Kidney epithelial cell (primary cell): Measurements from ENCODE around the gene KCNQ1. TPM values are rescaled to one million over a fixed set of nuclear protein-coding genes. Genes with fewer than 3 reads are reported as not detected.

ENCODE experiments used
- DNase-seq: peaks from one replicate; pipeline ENCODE4 v3.0.0-alpha.2; 2010; ENCODE audit warnings: low read depth
- H3K27me3 ChIP-seq: 2 replicates; pipeline ENCODE4 v1.6.0; 2011; ENCODE audit warnings: low read length; ENCODE audit not compliant: control insufficient read depth, insufficient read depth
- H3K36me3 ChIP-seq: 2 replicates; pipeline ENCODE4 v1.5.1; 2011; ENCODE audit warnings: low read length; ENCODE audit not compliant: control insufficient read depth, insufficient read depth
- H3K4me3 ChIP-seq: 2 replicates; pipeline ENCODE4 v1.5.1; 2011; ENCODE audit warnings: low read depth, mild to moderate bottlenecking, control low read depth, low read length
- CTCF ChIP-seq: IDR thresholded peaks from 2 replicates; pipeline ENCODE4 v1.5.1; 2011; ENCODE audit warnings: mild to moderate bottlenecking, moderate library complexity, low read length, control low read depth, inconsistent platforms; ENCODE audit not compliant: insufficient read depth, poor library complexity, severe bottlenecking
- total RNA-seq: library from RNA; depleted of rRNA; stranded (reverse); fragments of >200 nt; gene quantifications from 2 replicates; pipeline ENCODE4 v1.2.3, GENCODE V29; 2015

KCNQ1 gene
- total RNA-seq, 1 donor from 2014 or later: 2.3 TPM

GRCh38 chr11:2439820-2440219, 5.0 kb upstream of the KCNQ1 start:
- no peak for TF ChIP-seq CTCF
- no peak for DNase-seq
- Histone ChIP-seq H3K4me3 (no peak overlapping the region), H3K27me3 (peaks cover 28% of the 10 kb centered on the region), H3K36me3 (no peaks in the 10 kb centered on the region)

- peaks cover 33% of the 10 kb centered on the region for H3K27me3 ChIP-seq
- no peak for TF ChIP-seq CTCF
- no peak for DNase-seq
Measured at GRCh38 chr11:2440646-2441045, 4.2 kb upstream of the KCNQ1 start.

GRCh38 chr11:2441171-2441570, 3.6 kb upstream of the KCNQ1 start:
- H3K36me3 ChIP-seq: no peaks in the 10 kb centered on the region
- no peak overlapping the region for H3K4me3 ChIP-seq
- TF ChIP-seq CTCF: no peak
- no peak for DNase-seq
- H3K27me3 ChIP-seq: peaks cover 38% of the 10 kb centered on the region

More at GRCh38 chr11:2440646-2441045, 4.2 kb upstream of the KCNQ1 start:
- Histone ChIP-seq H3K4me3 (no peak overlapping the region), H3K36me3 (no peaks in the 10 kb centered on the region)

- TF ChIP-seq CTCF: no peak
- no peaks in the 10 kb centered on the region for H3K36me3 ChIP-seq
- H3K27me3 ChIP-seq: peaks cover 37% of the 10 kb centered on the region
- no peak for DNase-seq
- H3K4me3 ChIP-seq: no peak overlapping the region
Measured at GRCh38 chr11:2442589-2442988, 2.2 kb upstream of the KCNQ1 start.

GRCh38 chr11:2443406-2443805, 1.4 kb upstream of the KCNQ1 start:
- H3K4me3 ChIP-seq: no peak overlapping the region
- TF ChIP-seq CTCF: no peak
- no peaks in the 10 kb centered on the region for H3K36me3 ChIP-seq
- DNase-seq: no peak
- H3K27me3 ChIP-seq: peaks cover 44% of the 10 kb centered on the region
